Right lobe of liver (tissue), 6 donors: ENCODE results near the gene ING2. TPM values are rescaled to one million over a fixed set of nuclear protein-coding genes. Genes with fewer than 3 reads are reported as not detected.

Experiments
- ATAC-seq, 4 donors: fragments of 200-7000 bp; cut with Tn5 transposase; one replicate each; pipeline ENCODE4 v1.9.1; 2020; ENCODE audit warnings: mild to moderate bottlenecking in 4 of 4, moderate library complexity in 4 of 4
- DNase-seq, 3 donors: peaks; one replicate each; pipeline ENCODE4 v3.0.0-alpha.2; 2020
- H3K27ac ChIP-seq, 3 donors: fragments of 200-600 bp; one replicate each; pipeline ENCODE4 v1.8.0; 2022
- H3K27me3 ChIP-seq, 2 donors: fragments of 200-600 bp; one replicate each; pipeline ENCODE4 v1.8.0; 2022
- H3K36me3 ChIP-seq, 4 donors: fragments of 200-600 bp; sonication (generic) in 1 of 4; one replicate each; pipeline versions ENCODE4 v1.5.1 to v1.8.0; 2017 to 2022; ENCODE audit warnings: control low read depth in 1 of 4
- H3K4me1 ChIP-seq, 4 donors: fragments of 200-600 bp; sonication (generic) in 1 of 4; one replicate each; pipeline versions ENCODE4 v1.5.1 to v1.8.0; 2017 to 2022; ENCODE audit warnings: control low read depth in 1 of 4
- H3K4me3 ChIP-seq, 3 donors: fragments of 200-600 bp; one replicate each; pipeline ENCODE4 v1.8.0; 2022
- H3K9me3 ChIP-seq, 4 donors: fragments of 200-600 bp; sonication (generic) in 1 of 4; one replicate each; pipeline versions ENCODE4 v1.5.1 to v1.8.0; 2017 to 2022; ENCODE audit warnings: control low read depth in 1 of 4
- CTCF ChIP-seq, 4 donors: fragments of 200-600 bp in 3 of 4; fragments of 450-650 bp in 1 of 4; IDR thresholded peaks; one replicate each; pipeline versions ENCODE4 v1.5.1 to v1.8.0; 2016 to 2022; ENCODE audit warnings: antibody characterized with exemption in 4 of 4, mild to moderate bottlenecking in 2 of 4
- POLR2A ChIP-seq: fragments of 450-650 bp; IDR thresholded peaks from one replicate; pipeline ENCODE4 v1.6.1; 2017; ENCODE audit warnings: antibody characterized with exemption, mild to moderate bottlenecking
- WGBS: methylation state at CpG from one replicate; pipeline ENCODE4 v1.1.6; 2018; ENCODE audit warnings: low coverage, low lambda C conversion rate; ENCODE audit not compliant: insufficient coverage; ENCODE audit errors: missing lambda C conversion rate; 5-methylcytosine and 5-hydroxymethylcytosine counted together
- intact Hi-C, 2 donors: fragments of 100-400 bp; cut with DNase I; formaldehyde crosslinking; loops; one replicate each; pipeline versions ENCODE4 v1.11.2 to v1.14.1; 2022
- total RNA-seq, 6 experiments: library from RNA; depleted of rRNA in 2 of 6; stranded (reverse); fragments of >200 nt in 2 of 6; fragmentation: NEBNext Ultra II Directional in 3 of 6; extraction: Animal tissue kit (Norgen Biotek cat#: 25700) in 3 of 6; gene quantifications; one replicate each; pipeline versions ENCODE4 v1.1.0 to v1.2.4, GENCODE V29; 2016 to 2023
- donor health status: DM: no; HTN: yes; CAD: no.
- donor health status: DM: no; HTN: no; CAD: no.
- donor health status: DM: no; HTN: no; CAD: no.
- donor health status: DM: no; HTN: yes; CAD: no.
- donor health status: DM: no; HTN: yes; CAD: no.

Gene ING2
- total RNA-seq, 6 experiments from 2014 or later, result 3.5 to 7.3 (median 5.6) TPM

- H3K27ac ChIP-seq, result peak overlapping the region; percentile 89 to 96 (median 92)
- ATAC-seq, result peak; percentile 88 to 95 (median 90)
- H3K4me3 ChIP-seq, result peak overlapping the region; percentile 81 to 96 (median 92)
- H3K27me3 ChIP-seq, result no peaks in the 10 kb centered on the region
- WGBS, result 0% methylated on average over 12 of the region's 106 CpGs
- intact Hi-C loops, result no loop called here
- H3K4me1 ChIP-seq, result peaks cover 0 to 18% (median 4%) of the 10 kb centered on the region in 4 donors
- H3K9me3 ChIP-seq, result no peaks in the 10 kb centered on the region
- H3K36me3 ChIP-seq, result no peaks in the 10 kb centered on the region
- peak; percentile 100 for DNase-seq
- TF ChIP-seq CTCF (IDR thresholded peaks at IDR 0.05) (peak; percentile 22 to 43 (median 30)), POLR2A (peak; percentile 77)
Measured at GRCh38 chr4:183504064-183504929, 561 bp upstream of the ING2 start.

GRCh38 chr4:183505611-183506388 is 942 bp downstream of the ING2 start:
- ATAC-seq (peak; percentile 51 to 59 (median 54)), DNase-seq (peak; percentile 87 to 90 (median 87))
- Histone ChIP-seq H3K27ac (peak overlapping the region; percentile 89 to 96 (median 92)), H3K36me3 (peaks cover 0 to 4% (median 1%) of the 10 kb centered on the region in 4 donors), H3K4me3 (peak overlapping the region; percentile 81 to 96 (median 92)), H3K9me3 (no peaks in the 10 kb centered on the region), H3K27me3 (no peaks in the 10 kb centered on the region), H3K4me1 (peaks cover 0 to 18% (median 4%) of the 10 kb centered on the region in 4 donors)
- WGBS, result under 1% methylated on average over 17 of the region's 80 CpGs
- intact Hi-C loops, result no loop called here
- peak; percentile 64 for TF ChIP-seq POLR2A
- no peak for TF ChIP-seq CTCF (IDR thresholded peaks at IDR 0.05)

- Histone ChIP-seq H3K9me3 (no peaks in the 10 kb centered on the region), H3K4me1 (peaks cover 0 to 18% (median 4%) of the 10 kb centered on the region in 4 donors), H3K4me3 (peak overlapping the region; percentile 81 to 96 (median 92)), H3K36me3 (peaks cover 0 to 9% (median 3%) of the 10 kb centered on the region in 4 donors), H3K27ac (peak overlapping the region; percentile 89 to 96 (median 92)), H3K27me3 (no peaks in the 10 kb centered on the region)
- intact Hi-C loops, result no loop called here
- TF ChIP-seq POLR2A, result no peak
- TF ChIP-seq CTCF (IDR thresholded peaks at IDR 0.05), result no peak
- WGBS, result 0% methylated on average over 12 of the region's 14 CpGs
- ATAC-seq, result no peak
- DNase-seq, result no peak
Measured at GRCh38 chr4:183506389-183506735, 1.5 kb downstream of the ING2 start.

- TF ChIP-seq POLR2A (no peak), CTCF (IDR thresholded peaks at IDR 0.05) (no peak)
- ATAC-seq (no peak), DNase-seq (no peak)
- 45% methylated on average over 6 of the region's 6 CpGs for WGBS
- Histone ChIP-seq H3K4me1 (peaks cover 0 to 13% (median under 1%) of the 10 kb centered on the region in 4 donors), H3K27ac (no peak overlapping the region), H3K4me3 (no peak overlapping the region), H3K36me3 (peaks cover 0 to 10% (median 3%) of the 10 kb centered on the region in 4 donors), H3K27me3 (no peaks in the 10 kb centered on the region), H3K9me3 (no peaks in the 10 kb centered on the region)
- intact Hi-C loops, result no loop called here
Measured at GRCh38 chr4:183507925-183508696, 3.3 kb downstream of the ING2 start.
